Motor neuron (in vitro differentiated cells): ENCODE data around the gene MVB12B. TPM values are rescaled to one million over a fixed set of nuclear protein-coding genes. Genes with fewer than 3 reads are reported as not detected.
"Not testable (repeated sequence)": the region's sequence is repeated elsewhere in the genome, so short reads cannot be mapped to it uniquely, and the experiment has no call there.

Experiments used
- ATAC-seq, 8 experiments: fragments of 200-7000 bp; cut with Tn5 transposase; replicated peaks in 6 of 8; 2 replicates each; pipeline ENCODE4 v1.8.0; 2021; ENCODE audit warnings: mild to moderate bottlenecking in 8 of 8, moderate library complexity in 8 of 8
- H3K27ac ChIP-seq, 2 donors: fragments of 250-450 bp; sonication (Bioruptor Pico); 2 replicates each; pipeline ENCODE4 v1.9.0; 2021; ENCODE audit warnings: antibody characterized with exemption in 2 of 2, mild to moderate bottlenecking in 2 of 2, moderate library complexity in 1 of 2
- H3K4me1 ChIP-seq, 2 donors: fragments of 250-450 bp; sonication (Bioruptor Pico); replicated peaks in 1 of 2; 2 replicates each; pipeline ENCODE4 v1.6.1; 2021; ENCODE audit warnings: antibody characterized with exemption in 2 of 2, mild to moderate bottlenecking in 2 of 2, moderate library complexity in 1 of 2
- H3K4me3 ChIP-seq, 5 donors: fragments of 250-450 bp; sonication (Bioruptor Pico); 2 replicates each; pipeline ENCODE4 v1.9.0; 2021; ENCODE audit warnings: antibody characterized with exemption in 5 of 5, mild to moderate bottlenecking in 5 of 5, moderate library complexity in 4 of 5
- WGBS, 10 experiments: fragments of 450-650 bp; shearing (Covaris generic); methylation state at CpG; one replicate each; pipeline ENCODE4 v1.0.0; 2022; 5-methylcytosine and 5-hydroxymethylcytosine counted together
- in situ Hi-C, 9 experiments: fragments of 400-800 bp; cut with MboI; loops; one replicate each; pipeline ENCODE4 v1.15.0; 2021; ENCODE audit warnings: low sequenced_read_pairs in 9 of 9, low pct_unique_long_range_greater_than_20kb in 2 of 9; ENCODE audit not compliant: unreplicated experiment in 9 of 9
- total RNA-seq, 8 experiments: library from RNA; unstranded; fragments of 300-600 nt; gene quantifications; 2 replicates each; pipeline versions ENCODE4 v1.2.3 to v1.2.4, GENCODE V29; 2022

The MVB12B gene
- total RNA-seq, 8 experiments from 2014 or later = 1.7 to 33.8 (median 23.0) TPM

DNA sequence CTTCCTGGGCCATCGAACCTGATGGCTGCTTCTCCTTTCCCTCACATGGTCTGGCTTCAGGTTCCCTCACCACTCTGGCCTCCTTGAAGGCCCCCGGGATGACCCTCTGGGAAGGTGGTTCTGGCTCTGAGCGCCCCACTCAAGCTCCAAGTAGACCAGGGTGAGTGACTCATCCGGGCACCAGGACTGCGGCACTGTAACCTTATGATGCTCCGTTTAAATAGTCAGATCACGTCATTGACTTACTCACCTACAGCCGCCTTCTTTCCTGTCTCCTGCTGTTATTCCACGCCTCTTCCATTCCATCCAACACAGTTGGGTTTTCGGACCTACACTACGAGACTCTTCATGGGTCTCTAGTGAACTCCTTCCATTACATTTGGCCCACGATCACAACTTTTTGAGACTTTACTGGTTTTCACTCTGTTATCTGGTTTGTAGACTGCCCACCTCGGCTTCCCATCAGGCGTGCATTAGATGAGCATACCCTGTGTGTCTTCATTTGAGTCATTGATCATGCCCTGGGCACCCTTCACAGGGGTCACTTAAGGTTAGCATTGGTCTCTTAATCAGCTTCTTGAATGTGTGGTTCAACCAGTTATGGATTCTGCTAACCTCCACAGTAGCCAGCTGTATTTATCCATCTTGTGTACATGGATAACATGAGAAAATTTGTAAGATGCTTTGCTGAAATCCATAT is 148.3 kb downstream of the MVB12B start:
- Histone ChIP-seq H3K27ac (no peak overlapping the region), H3K4me1 (peaks cover 5 to 12% of the 10 kb centered on the region in 2 donors), H3K4me3 (no peak overlapping the region)
- peak in 1 of 8 experiments; percentile 33 for ATAC-seq
- 40 to 100% (median 96%) methylated on average over 1 to 7 of the region's 14 CpGs; no CpG with 5 or more reads in 2 of the 10 experiments for WGBS, 10 experiments
- in situ Hi-C loops = loop anchor here in 5 of 9 experiments (10.0 to 25.0 kb wide), 3 partner anchors 163 to 1063 kb away; no protein-coding TSS in a partner anchor

DNA sequence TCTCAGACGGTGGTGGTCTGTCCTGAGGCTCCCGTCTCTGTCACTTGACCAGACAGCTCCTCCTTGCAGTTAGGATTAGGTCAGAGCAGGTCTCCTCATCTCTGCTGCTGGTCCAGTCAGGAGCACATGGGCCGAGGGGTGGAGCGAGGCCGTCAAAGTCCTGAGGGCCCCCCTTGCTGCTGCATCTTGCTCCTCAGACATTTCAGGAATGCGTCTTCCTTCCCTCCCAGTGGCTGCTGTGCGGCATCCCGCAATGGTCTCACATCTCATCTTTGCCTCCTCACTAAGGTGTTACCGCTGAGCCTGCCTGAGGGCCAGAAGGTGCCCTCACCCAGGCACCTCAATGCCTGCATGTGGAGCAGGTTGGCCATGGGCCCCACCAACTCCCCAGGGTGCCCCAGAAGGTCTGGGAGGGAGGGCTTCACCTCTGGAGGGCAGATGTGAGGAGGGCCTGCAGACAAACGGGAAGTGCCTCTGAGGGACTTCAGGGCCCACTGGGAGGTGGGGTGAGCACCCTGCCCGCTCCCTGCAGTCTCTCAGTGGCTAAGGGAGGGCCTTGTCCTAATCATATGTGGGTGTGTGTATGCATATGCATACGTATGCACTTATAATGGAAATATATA is 149.4 kb downstream of the MVB12B start:
- Histone ChIP-seq H3K4me1 (peaks cover 6 to 11% of the 10 kb centered on the region in 2 donors), H3K27ac (no peak overlapping the region), H3K4me3 (no peak overlapping the region)
- WGBS, 10 experiments = 40 to 91% (median 80%) methylated on average over 1 to 4 of the region's 12 CpGs; no CpG with 5 or more reads in 3 of the 10 experiments
- in situ Hi-C loops = loop anchor here in 5 of 9 experiments (10.0 to 25.0 kb wide), 3 partner anchors 164 to 1064 kb away; no protein-coding TSS in a partner anchor
- ATAC-seq = peak in 1 of 8 experiments; percentile 59

DNA sequence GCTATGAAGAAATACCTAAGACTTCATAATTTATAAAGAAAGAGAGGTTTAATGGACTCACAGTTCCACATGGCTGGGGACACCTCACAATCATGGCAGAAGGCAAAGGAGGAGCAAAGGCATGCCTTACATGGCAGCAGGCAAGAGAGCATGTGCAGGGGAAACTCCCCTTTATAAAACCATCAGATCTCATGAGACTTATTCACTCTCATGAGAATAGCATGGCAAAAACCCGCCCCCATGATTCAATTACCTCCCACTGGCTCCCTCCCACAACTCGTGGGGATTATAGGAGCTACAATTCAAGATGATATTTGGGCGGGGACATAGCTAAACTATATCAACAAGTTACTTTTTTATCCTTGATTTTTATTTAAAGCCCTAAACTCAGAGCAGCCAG is 150.8 kb downstream of the MVB12B start:
- not testable (repeated sequence) for ATAC-seq, H3K4me3 ChIP-seq, H3K27ac ChIP-seq
- in situ Hi-C loops = loop anchor here in 5 of 9 experiments (10.0 to 25.0 kb wide), 3 partner anchors 165 to 1065 kb away; no protein-coding TSS in a partner anchor
- 30 to 94% (median 80%) methylated on average over 1 to 3 of the region's 3 CpGs; no CpG with 5 or more reads in 4 of the 10 experiments for WGBS, 10 experiments
- peaks cover 15 to 17% of the 10 kb centered on the region in 2 donors for H3K4me1 ChIP-seq

DNA sequence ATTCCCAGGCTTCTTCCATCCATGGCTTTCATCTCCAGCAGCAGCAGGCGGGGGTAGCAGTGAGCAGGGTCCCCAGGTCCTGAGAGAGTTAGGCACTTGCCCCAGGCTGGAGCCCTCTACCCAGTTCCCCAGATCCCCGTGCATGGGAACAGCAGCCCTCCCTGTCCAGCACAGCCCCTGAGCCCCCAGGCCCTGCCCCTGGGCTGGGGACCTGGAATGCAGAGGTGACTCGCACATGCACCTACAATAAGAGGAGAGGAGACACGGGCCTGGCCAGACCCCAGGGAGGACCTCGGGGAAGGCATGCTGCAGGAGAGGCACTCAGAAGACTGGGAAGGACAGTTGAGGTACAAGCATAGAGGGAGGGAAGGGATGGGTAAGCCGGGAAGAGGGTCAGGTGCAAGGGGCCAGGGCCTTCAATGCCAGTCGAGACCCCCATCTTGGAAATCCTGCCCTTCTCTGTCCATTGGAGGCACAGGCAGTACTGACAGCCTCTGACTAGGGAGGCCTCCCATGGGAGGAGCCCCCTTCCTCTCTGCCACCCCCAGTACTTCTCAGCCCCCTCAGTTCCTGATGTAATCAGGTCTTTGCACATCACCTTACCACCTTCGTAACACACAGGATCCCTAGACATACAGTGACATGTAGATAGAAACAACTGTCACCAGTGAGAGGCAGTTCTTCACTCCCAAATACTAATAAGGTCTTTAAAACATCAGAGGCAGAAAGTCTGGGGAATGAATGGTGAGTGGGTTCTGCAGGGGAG is 151.8 kb downstream of the MVB12B start:
- no peak overlapping the region for H3K4me3 ChIP-seq
- in situ Hi-C loops = loop anchor here in 5 of 9 experiments (10.0 to 25.0 kb wide), 3 partner anchors 166 to 1066 kb away; no protein-coding TSS in a partner anchor
- peaks cover 21 to 22% of the 10 kb centered on the region in 2 donors for H3K4me1 ChIP-seq
- WGBS, 10 experiments = 70 to 100% methylated on average over 1 to 3 of the region's 8 CpGs; no CpG with 5 or more reads in 8 of the 10 experiments
- H3K27ac ChIP-seq = no peak overlapping the region
- ATAC-seq = no peak

DNA sequence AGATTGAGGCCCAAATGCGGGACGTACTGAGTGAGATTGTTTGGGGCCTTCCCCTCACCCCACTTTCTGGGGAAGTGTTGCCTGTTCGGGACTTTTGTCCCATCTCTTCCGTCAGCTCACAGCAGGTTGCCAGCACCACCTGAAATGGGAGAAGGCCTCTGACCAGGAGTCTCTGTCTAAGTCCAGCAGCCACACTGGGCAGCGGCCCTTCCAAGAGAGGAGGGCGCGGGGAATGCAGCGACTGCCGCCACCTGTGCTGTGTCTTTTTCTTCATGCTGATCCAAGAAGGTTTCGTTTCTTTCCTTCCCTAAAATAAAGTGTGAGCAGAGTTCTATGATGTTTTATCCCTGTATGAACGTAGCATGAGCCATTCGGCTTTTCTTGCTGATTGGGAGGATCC is 152.9 kb downstream of the MVB12B start:
- Histone ChIP-seq H3K27ac (no peak overlapping the region), H3K4me1 (peaks cover 21 to 22% of the 10 kb centered on the region in 2 donors), H3K4me3 (no peak overlapping the region)
- no peak for ATAC-seq
- in situ Hi-C loops = loop anchor here in 5 of 9 experiments (10.0 to 25.0 kb wide), 3 partner anchors 167 to 1067 kb away; no protein-coding TSS in a partner anchor
- 20 to 100% (median 80%) methylated on average over 1 to 7 of the region's 12 CpGs; no CpG with 5 or more reads in 1 of the 10 experiments for WGBS, 10 experiments

DNA sequence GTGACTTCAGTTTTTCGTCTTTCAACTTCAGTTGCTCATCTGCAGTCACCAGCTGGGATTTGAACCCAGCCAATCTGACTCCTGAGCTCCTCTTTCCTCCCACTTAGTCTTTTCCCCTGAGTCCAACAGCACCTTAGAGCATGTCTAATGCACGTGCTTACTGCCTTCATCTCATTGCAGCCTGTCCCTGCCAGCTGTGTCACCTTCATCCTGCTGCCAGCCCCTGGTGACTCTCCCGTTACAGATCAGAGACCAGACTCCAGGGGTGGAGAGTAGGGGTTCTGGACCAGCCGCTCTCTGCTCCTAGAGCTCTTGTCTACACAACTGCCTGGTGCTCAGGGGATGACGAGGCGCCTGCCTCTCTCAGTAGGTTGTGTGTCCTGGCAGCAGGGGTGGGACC is 154.2 kb downstream of the MVB12B start:
- WGBS, 10 experiments = 40 to 60% methylated on average over 2 to 3 of the region's 6 CpGs; no CpG with 5 or more reads in 8 of the 10 experiments
- no peak overlapping the region for H3K27ac ChIP-seq
- no peak overlapping the region for H3K4me3 ChIP-seq
- peaks cover 21 to 22% of the 10 kb centered on the region in 2 donors for H3K4me1 ChIP-seq
- in situ Hi-C loops = loop anchor here in 4 of 9 experiments (25.0 kb wide), 2 partner anchors 169 to 1069 kb away; no protein-coding TSS in a partner anchor
- ATAC-seq = no peak

DNA sequence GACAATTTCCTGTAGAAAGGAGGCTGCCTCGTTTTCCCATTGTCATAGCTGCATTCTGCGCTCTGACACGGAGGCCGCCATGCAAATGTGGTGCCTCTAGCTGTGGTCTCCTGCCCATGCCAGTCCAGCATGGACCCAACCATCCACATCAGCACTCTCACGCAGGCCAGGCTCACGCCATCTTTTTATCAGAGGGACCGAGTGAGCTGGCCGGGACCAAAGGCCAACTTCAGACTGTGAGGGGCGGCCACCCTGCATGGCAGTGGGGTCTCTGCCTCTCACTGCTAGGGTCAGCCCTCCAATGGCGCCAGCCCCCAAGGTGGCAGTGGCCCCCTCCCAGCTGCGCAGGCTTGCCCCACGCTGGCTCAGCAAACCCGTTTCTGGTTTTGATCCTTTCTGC is 155.2 kb downstream of the MVB12B start:
- no peak overlapping the region for H3K27ac ChIP-seq
- WGBS, 10 experiments = 60 to 100% (median 70%) methylated on average over 1 to 7 of the region's 13 CpGs; no CpG with 5 or more reads in 3 of the 10 experiments
- H3K4me3 ChIP-seq = no peak overlapping the region
- ATAC-seq = peak in 2 of 8 experiments; percentile 13 to 19
- peaks cover 21 to 22% of the 10 kb centered on the region in 2 donors for H3K4me1 ChIP-seq
- in situ Hi-C loops = loop anchor here in 4 of 9 experiments (25.0 kb wide), 2 partner anchors 170 to 1070 kb away; no protein-coding TSS in a partner anchor

DNA sequence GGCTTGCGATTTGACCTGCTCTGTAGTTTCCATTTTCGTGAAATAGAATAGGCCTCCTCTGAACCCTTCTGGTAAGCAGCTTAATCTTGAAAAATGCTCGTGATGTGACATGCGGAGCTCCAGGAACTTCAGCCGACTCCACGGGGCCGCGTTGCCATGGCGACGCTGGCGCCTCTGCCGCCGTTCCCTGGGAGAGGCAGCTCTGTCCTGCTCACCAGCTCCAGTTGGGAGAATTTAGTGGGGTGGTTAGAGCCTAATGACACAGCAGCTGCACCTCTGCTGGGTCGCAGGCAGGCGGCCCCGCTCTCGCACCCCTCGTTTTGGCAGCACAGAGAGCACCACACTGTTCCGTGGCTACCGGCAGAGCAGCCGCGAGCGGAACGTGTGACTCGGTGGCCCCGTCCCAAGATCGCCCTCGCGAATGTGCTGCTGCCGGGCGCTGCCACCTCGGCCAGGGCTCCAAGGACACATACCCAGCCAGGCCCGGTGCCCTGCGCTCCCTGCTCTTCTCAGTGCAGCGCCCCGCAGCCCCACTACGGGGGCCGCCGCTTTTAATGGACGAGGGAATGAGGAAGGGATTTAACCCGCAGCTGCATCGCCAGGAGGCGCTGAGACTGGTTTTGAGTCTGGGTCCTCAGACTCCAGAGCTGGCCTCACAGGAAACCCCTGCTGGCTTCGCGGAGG is 155.9 kb downstream of the MVB12B start:
- Histone ChIP-seq H3K4me1 (peaks cover 21 to 22% of the 10 kb centered on the region in 2 donors), H3K27ac (peak overlapping the region in 1 of 2 donors; percentile 8), H3K4me3 (no peak overlapping the region)
- in situ Hi-C loops = loop anchor here in 4 of 9 experiments (25.0 kb wide), 2 partner anchors 170 to 1070 kb away; no protein-coding TSS in a partner anchor
- peak in 7 of 8 experiments; percentile 71 to 96 (median 95) for ATAC-seq
- WGBS, 10 experiments = 0 to 90% (median 14%) methylated on average over 1 to 18 of the region's 45 CpGs; no CpG with 5 or more reads in 4 of the 10 experiments

DNA sequence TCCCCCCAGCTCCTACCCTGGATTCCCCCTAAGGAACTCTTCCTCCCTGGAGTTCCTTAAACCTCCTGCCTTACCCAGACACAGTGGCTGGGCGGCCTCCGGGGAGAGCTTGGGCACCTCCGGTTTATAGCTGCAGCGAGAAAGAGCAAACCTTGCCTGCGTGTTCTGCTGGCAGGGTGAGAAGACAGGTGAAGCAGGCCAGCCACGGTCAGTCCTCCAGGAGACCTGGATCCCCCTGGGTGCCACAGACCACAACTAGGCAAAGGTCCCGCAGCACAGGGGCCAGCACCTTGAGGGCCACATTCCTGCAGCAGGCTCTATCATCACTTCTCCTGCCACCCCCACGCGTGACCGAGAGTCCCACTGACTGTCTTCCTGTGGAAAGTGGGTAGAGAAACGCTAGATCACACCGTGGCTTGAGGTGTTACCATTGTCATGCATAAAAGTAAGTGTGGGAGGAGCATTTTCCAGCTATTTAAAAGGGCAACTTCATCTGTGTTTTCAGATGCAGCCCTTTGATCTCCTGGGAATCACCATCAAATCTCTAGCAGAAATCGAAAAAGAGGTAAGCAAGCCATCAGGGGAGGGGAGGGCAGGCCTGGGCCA is 156.9 kb downstream of the MVB12B start:
- Histone ChIP-seq H3K27ac (no peak overlapping the region), H3K4me3 (no peak overlapping the region), H3K4me1 (peaks cover 21 to 22% of the 10 kb centered on the region in 2 donors)
- ATAC-seq = no peak
- WGBS, 10 experiments = 78 to 100% (median 93%) methylated on average over 1 to 9 of the region's 13 CpGs; no CpG with 5 or more reads in 3 of the 10 experiments
- in situ Hi-C loops = loop anchor here in 4 of 9 experiments (25.0 kb wide), 2 partner anchors 171 to 1071 kb away; no protein-coding TSS in a partner anchor

DNA sequence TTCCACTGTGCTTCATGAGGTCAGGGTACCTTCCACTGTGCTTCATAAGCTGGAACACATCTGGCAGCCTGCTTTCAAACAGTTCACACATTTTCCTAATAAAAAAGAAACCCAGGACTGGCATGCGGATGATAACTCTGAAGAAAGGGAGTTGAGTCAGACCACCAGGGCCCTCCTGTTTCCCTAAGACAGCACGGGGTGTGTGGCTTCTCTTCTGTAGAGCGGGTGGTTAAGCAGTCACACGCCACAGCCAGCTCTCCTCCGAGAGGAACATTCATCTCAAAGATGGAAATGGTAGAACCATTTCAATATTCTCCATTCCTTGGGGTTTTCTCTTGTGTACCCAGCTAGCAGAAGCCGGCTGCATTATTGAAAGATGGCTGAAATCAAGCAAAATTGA is 159.0 kb downstream of the MVB12B start:
- in situ Hi-C loops = loop anchor here in 4 of 9 experiments (25.0 kb wide), 2 partner anchors 173 to 1073 kb away; no protein-coding TSS in a partner anchor
- 46 to 100% (median 92%) methylated on average over 1 to 6 of the region's 6 CpGs for WGBS, 10 experiments
- ATAC-seq = no peak
- Histone ChIP-seq H3K4me1 (peaks cover 22 to 31% of the 10 kb centered on the region in 2 donors), H3K4me3 (no peak overlapping the region), H3K27ac (no peak overlapping the region)

DNA sequence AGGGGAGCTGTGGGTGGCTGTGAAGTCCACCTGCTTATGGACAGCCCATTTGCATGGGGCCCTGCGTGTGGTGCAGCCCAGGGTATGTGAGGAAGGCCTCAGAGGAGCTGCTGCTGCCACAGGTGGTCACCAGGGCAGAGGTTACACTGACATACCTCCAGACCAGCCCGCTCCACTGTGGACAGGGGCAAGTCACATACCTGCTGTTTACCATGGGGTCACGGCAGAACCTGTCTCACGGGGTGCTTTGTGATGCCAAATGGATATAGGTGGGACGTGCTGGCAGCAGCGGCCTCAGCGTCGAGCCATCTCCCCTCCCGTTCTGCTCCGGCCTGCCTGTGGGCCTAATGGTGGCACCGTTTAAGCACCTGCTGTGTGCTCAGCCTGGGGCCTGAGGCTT is 159.6 kb downstream of the MVB12B start:
- no peak for ATAC-seq

More for the DNA sequence above, 159.6 kb downstream of the MVB12B start:
- 40 to 89% (median 54%) methylated on average over 1 of the region's 11 CpGs; no CpG with 5 or more reads in 6 of the 10 experiments for WGBS, 10 experiments
- in situ Hi-C loops = loop anchor here in 4 of 9 experiments (25.0 kb wide), 2 partner anchors 174 to 1074 kb away; no protein-coding TSS in a partner anchor
- Histone ChIP-seq H3K4me1 (peaks cover 18 to 32% of the 10 kb centered on the region in 2 donors), H3K4me3 (no peak overlapping the region), H3K27ac (no peak overlapping the region)
